GM18502 (cell line): Measurements from ENCODE around the gene FEM1C.
"Not testable (repeated sequence)": the region's sequence is repeated elsewhere in the genome, so short reads cannot be mapped to it uniquely, and the experiment has no call there.

Experiments used
- ATAC-seq: cut with Tn5 transposase; IDR thresholded peaks from one replicate; pipeline ENCODE4 v1.9.1; 2021; ENCODE audit warnings: mild to moderate bottlenecking; ENCODE audit not compliant: unreplicated experiment, poor library complexity

FEM1C gene

GRCh38 chr5:115484368-115484767, 60.2 kb downstream of the FEM1C start:
- peak; percentile 34 for ATAC-seq

GRCh38 chr5:115480900-115481299, 63.7 kb downstream of the FEM1C start:
- ATAC-seq = no peak

GRCh38 chr5:115480271-115480670, 64.3 kb downstream of the FEM1C start:
- ATAC-seq = peak; percentile 65

- ATAC-seq = not testable (repeated sequence)
These were observed 65.3 kb downstream of the FEM1C start for GRCh38 chr5:115479166-115479873.

- ATAC-seq = no peak
These were observed 66.3 kb downstream of the FEM1C start for GRCh38 chr5:115478281-115478680.

GRCh38 chr5:115477581-115477980, 67.0 kb downstream of the FEM1C start:
- no peak for ATAC-seq

- ATAC-seq = no peak
These were observed 68.8 kb downstream of the FEM1C start for GRCh38 chr5:115475788-115476187.

GRCh38 chr5:115472271-115473025, 72.1 kb downstream of the FEM1C start:
- ATAC-seq = no peak

- no peak for ATAC-seq
These were observed 73.1 kb downstream of the FEM1C start for GRCh38 chr5:115471345-115472063.

GRCh38 chr5:115470921-115471320, 73.7 kb downstream of the FEM1C start:
- ATAC-seq = no peak
